HepG2 (cell line): ENCODE results near the gene UMPS. TPM values are rescaled to one million over a fixed set of nuclear protein-coding genes. Genes with fewer than 3 reads are reported as not detected.

ENCODE experiments used
- AHR ChIP-seq: IDR thresholded peaks from 2 replicates; pipeline ENCODE4 v1.6.1; 2018; ENCODE audit warnings: missing genetic modification reagents, missing compliant biosample characterization
- ATF7 ChIP-seq, 2 experiments: fragments of 450-650 bp in 1 of 2; sonication (generic) in 1 of 2; formaldehyde crosslinking in 1 of 2; IDR thresholded peaks; 2 replicates each; pipeline versions ENCODE4 v1.4.0 to v1.6.1; 2016 to 2020; ENCODE audit warnings: antibody characterized with exemption in 1 of 2, mild to moderate bottlenecking in 1 of 2, missing genetic modification reagents in 1 of 2
- FLYWCH1 ChIP-seq: sonication (generic); formaldehyde crosslinking; IDR thresholded peaks from 2 replicates; pipeline ENCODE4 v1.8.1; 2023; ENCODE audit warnings: mild to moderate bottlenecking, missing genetic modification reagents
- FOXP1 ChIP-seq, 2 experiments: fragments of 450-650 bp in 1 of 2; IDR thresholded peaks; 2 replicates each; pipeline ENCODE4 v1.6.1; 2017 to 2018; ENCODE audit warnings: antibody characterized with exemption in 1 of 2
- ISL2 ChIP-seq: sonication (generic); formaldehyde crosslinking; IDR thresholded peaks from 2 replicates; pipeline ENCODE4 v1.5.0; 2020; ENCODE audit warnings: missing genetic modification reagents
- JUN ChIP-seq: sonication (generic); formaldehyde crosslinking; IDR thresholded peaks from 2 replicates; pipeline ENCODE4 v1.4.0; 2020; ENCODE audit warnings: mild to moderate bottlenecking, missing genetic modification reagents
- MXD4 ChIP-seq: IDR thresholded peaks from 2 replicates; pipeline ENCODE4 v1.6.1; 2016; ENCODE audit warnings: mild to moderate bottlenecking, missing biosample characterization, missing genetic modification reagents
- NAIF1 ChIP-seq: sonication (generic); formaldehyde crosslinking; IDR thresholded peaks from 2 replicates; pipeline ENCODE4 v1.5.0; 2020; ENCODE audit warnings: mild to moderate bottlenecking, missing genetic modification reagents, borderline replicate concordance
- NFRKB ChIP-seq: fragments of 450-650 bp; IDR thresholded peaks from 2 replicates; pipeline ENCODE4 v1.6.1; 2017
- NRL ChIP-seq: sonication (generic); formaldehyde crosslinking; IDR thresholded peaks from 2 replicates; pipeline ENCODE4 v1.5.0; 2020; ENCODE audit warnings: missing genetic modification reagents, mild to moderate bottlenecking, moderate library complexity, borderline replicate concordance
- RFX5 ChIP-seq: IDR thresholded peaks from 2 replicates; pipeline ENCODE4 v1.6.1; 2011; ENCODE audit warnings: low read depth, low read length, improper control_type of control experiment
- RFXANK ChIP-seq: IDR thresholded peaks from 2 replicates; pipeline ENCODE4 v1.6.1; 2016
- SMAD9 ChIP-seq: sonication (generic); formaldehyde crosslinking; IDR thresholded peaks from 2 replicates; pipeline ENCODE4 v1.5.1; 2020; ENCODE audit warnings: mild to moderate bottlenecking, missing genetic modification reagents
- SOX5 ChIP-seq: IDR thresholded peaks from 2 replicates; pipeline ENCODE4 v1.6.1; 2016; ENCODE audit warnings: borderline replicate concordance
- SRSF9 ChIP-seq: fragments of 200-400 bp; formaldehyde crosslinking; IDR thresholded peaks from 2 replicates; pipeline ENCODE4 v1.6.1; 2018; ENCODE audit warnings: borderline replicate concordance, mild to moderate bottlenecking, low read depth, low read length; ENCODE audit not compliant: insufficient read depth, poor library complexity, severe bottlenecking
- SUZ12 ChIP-seq: fragments of 150-350 bp; IDR thresholded peaks from 2 replicates; pipeline ENCODE4 v1.6.1; 2014; ENCODE audit warnings: low read depth, low read length
- ZBTB38 ChIP-seq: sonication (generic); formaldehyde crosslinking; IDR thresholded peaks from 2 replicates; pipeline ENCODE4 v1.5.1; 2020; ENCODE audit warnings: mild to moderate bottlenecking, missing genetic modification reagents
- ZNF264 ChIP-seq: sonication (generic); formaldehyde crosslinking; IDR thresholded peaks from 2 replicates; pipeline ENCODE4 v1.4.0; 2020; ENCODE audit warnings: missing genetic modification reagents
- ZNF333 ChIP-seq: sonication (generic); formaldehyde crosslinking; IDR thresholded peaks from 2 replicates; pipeline ENCODE4 v1.4.0; 2020; ENCODE audit warnings: mild to moderate bottlenecking, missing genetic modification reagents, borderline replicate concordance
- ZNF484 ChIP-seq: sonication (generic); formaldehyde crosslinking; IDR thresholded peaks from 2 replicates; pipeline ENCODE4 v1.5.1; 2020; ENCODE audit warnings: mild to moderate bottlenecking, low read depth, missing genetic modification reagents, borderline replicate concordance
- ZNF792 ChIP-seq: IDR thresholded peaks from 2 replicates; pipeline ENCODE4 v1.6.1; 2016
- polyA plus RNA-seq, 8 experiments: library from polyadenylated mRNA; depleted of rRNA in 3 of 8; stranded (reverse) in 7 of 8; unstranded in 1 of 8; fragments of >200 nt; fragmentation: Illumina TruSeq in 4 of 8; extraction: Trizol in 4 of 8; gene quantifications; 2 replicates each; pipeline versions ENCODE4 v1.2.1 to v1.2.3, GENCODE V29; 2011 to 2016; ENCODE audit warnings: low read depth in 4 of 8, missing spikeins in 1 of 8, mixed read lengths in 1 of 8; ENCODE audit not compliant: insufficient read depth in 1 of 8
- total RNA-seq, 5 experiments: library from RNA; depleted of rRNA; stranded (reverse); fragments of >200 nt; fragmentation: Illumina TruSeq; extraction: Trizol; gene quantifications; 2 replicates each; pipeline ENCODE4 v1.2.3, GENCODE V29; 2016; ENCODE audit warnings: low read depth in 1 of 5
- TF ChIP-seq, protein P1 (sequence below): sonication (generic); formaldehyde crosslinking; IDR thresholded peaks from 2 replicates; pipeline ENCODE4 v1.5.0; 2020; ENCODE audit warnings: missing genetic modification reagents
- TF ChIP-seq, protein P2 (sequence below): sonication (generic); formaldehyde crosslinking; IDR thresholded peaks from 2 replicates; pipeline ENCODE4 v1.4.0; 2020; ENCODE audit warnings: missing genetic modification reagents, borderline replicate concordance
- TF ChIP-seq, protein P3 (sequence below): sonication (generic); formaldehyde crosslinking; IDR thresholded peaks from 2 replicates; pipeline ENCODE4 v1.5.0; 2020; ENCODE audit warnings: missing genetic modification reagents, mild to moderate bottlenecking, borderline replicate concordance

The UMPS gene
- total and polyA plus RNA-seq, 2 of the 13 experiments (the other 11 are each of a cell fraction or from before 2014, with no cell fraction given) = 52.7 to 74.2 TPM

DNA sequence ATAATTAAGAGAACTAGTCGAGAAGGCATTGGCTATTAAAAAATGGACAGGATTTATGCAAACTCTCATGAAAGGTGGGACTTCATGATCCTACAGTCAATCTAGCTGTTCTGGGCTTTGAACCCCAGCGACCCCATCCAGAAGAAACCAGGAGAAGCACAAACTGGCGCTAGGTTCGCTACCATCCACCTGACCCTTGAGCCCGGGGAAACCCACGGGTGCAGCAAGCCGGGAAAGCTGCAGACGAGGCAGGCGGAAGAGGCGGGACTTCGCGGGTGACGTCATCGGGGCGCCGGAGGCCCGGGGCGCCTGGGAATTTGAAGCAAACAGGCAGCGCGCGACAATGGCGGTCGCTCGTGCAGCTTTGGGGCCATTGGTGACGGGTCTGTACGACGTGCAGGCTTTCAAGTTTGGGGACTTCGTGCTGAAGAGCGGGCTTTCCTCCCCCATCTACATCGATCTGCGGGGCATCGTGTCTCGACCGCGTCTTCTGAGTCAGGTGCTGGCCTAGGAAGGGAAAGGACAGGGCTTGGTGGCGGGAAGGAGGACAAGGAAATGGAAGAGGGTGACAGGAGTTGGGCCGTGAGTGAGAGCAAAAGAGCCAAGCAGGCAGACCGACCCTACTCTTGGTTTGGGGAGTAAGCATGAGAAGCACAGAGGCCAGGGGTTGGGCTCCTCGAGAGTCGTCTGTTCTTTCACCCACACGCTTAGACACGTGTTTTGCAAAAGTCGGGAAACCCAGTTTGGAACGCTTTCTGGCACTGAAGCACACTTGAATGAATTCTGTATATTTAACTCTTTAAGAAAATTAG lies at the start of gene UMPS (continued):
- no peak; the same call in 1 of the 2 replicates for TF ChIP-seq ZNF333 (CRISPR knock-in tag)
- no peak for TF ChIP-seq SUZ12
- no peak for TF ChIP-seq FOXP1 (IDR thresholded peaks at IDR 0.05)
- no peak for TF ChIP-seq FOXP1 (CRISPR knock-in tag; IDR thresholded peaks at IDR 0.05)
- peak; percentile 29; the same call in 1 of the 2 replicates for TF ChIP-seq SOX5
- no peak; the same call in 1 of the 2 replicates for TF ChIP-seq NAIF1
- peak; percentile 84 for TF ChIP-seq JUN (CRISPR knock-in tag)
- TF ChIP-seq SRSF9 = no peak
- TF ChIP-seq ZNF792 (CRISPR knock-in tag) = 0 out of 2 replicates have a peak, but pooled peaks have one; percentile 30
- peak; percentile 50; the same call in 1 of the 2 replicates for TF ChIP-seq RFX5
- TF ChIP-seq NRL (CRISPR knock-in tag) = peak; percentile 88
- peak; percentile 99 for TF ChIP-seq ATF7 (IDR thresholded peaks at IDR 0.05)
- TF ChIP-seq ATF7 (CRISPR knock-in tag; IDR thresholded peaks at IDR 0.05) = peak; percentile 96
- TF ChIP-seq, protein P1, sequence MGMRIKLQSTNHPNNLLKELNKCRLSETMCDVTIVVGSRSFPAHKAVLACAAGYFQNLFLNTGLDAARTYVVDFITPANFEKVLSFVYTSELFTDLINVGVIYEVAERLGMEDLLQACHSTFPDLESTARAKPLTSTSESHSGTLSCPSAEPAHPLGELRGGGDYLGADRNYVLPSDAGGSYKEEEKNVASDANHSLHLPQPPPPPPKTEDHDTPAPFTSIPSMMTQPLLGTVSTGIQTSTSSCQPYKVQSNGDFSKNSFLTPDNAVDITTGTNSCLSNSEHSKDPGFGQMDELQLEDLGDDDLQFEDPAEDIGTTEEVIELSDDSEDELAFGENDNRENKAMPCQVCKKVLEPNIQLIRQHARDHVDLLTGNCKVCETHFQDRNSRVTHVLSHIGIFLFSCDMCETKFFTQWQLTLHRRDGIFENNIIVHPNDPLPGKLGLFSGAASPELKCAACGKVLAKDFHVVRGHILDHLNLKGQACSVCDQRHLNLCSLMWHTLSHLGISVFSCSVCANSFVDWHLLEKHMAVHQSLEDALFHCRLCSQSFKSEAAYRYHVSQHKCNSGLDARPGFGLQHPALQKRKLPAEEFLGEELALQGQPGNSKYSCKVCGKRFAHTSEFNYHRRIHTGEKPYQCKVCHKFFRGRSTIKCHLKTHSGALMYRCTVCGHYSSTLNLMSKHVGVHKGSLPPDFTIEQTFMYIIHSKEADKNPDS (CRISPR knock-in tag) = peak; percentile 31; the same call in 1 of the 2 replicates
- TF ChIP-seq AHR (CRISPR knock-in tag) = peak; percentile 43
- peak; percentile 72 for TF ChIP-seq NFRKB
- TF ChIP-seq, protein P2, sequence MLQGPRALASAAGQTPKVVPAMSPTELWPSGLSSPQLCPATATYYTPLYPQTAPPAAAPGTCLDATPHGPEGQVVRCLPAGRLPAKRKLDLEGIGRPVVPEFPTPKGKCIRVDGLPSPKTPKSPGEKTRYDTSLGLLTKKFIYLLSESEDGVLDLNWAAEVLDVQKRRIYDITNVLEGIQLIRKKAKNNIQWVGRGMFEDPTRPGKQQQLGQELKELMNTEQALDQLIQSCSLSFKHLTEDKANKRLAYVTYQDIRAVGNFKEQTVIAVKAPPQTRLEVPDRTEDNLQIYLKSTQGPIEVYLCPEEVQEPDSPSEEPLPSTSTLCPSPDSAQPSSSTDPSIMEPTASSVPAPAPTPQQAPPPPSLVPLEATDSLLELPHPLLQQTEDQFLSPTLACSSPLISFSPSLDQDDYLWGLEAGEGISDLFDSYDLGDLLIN (CRISPR knock-in tag) = peak; percentile 76
- peak; percentile 57; the same call in 1 of the 2 replicates for TF ChIP-seq ZNF264
- TF ChIP-seq RFXANK (CRISPR knock-in tag) = no peak; the same call in 1 of the 2 replicates
- peak; percentile 88 for TF ChIP-seq MXD4
- TF ChIP-seq SMAD9 (CRISPR knock-in tag) = peak; percentile 73; the same call in 1 of the 2 replicates
- peak; percentile 61; the same call in 1 of the 2 replicates for TF ChIP-seq ISL2 (CRISPR knock-in tag)
- peak; percentile 57; the same call in 1 of the 2 replicates for TF ChIP-seq ZBTB38 (CRISPR knock-in tag)
- TF ChIP-seq ZNF484 (CRISPR knock-in tag) = no peak
- TF ChIP-seq, protein P3, sequence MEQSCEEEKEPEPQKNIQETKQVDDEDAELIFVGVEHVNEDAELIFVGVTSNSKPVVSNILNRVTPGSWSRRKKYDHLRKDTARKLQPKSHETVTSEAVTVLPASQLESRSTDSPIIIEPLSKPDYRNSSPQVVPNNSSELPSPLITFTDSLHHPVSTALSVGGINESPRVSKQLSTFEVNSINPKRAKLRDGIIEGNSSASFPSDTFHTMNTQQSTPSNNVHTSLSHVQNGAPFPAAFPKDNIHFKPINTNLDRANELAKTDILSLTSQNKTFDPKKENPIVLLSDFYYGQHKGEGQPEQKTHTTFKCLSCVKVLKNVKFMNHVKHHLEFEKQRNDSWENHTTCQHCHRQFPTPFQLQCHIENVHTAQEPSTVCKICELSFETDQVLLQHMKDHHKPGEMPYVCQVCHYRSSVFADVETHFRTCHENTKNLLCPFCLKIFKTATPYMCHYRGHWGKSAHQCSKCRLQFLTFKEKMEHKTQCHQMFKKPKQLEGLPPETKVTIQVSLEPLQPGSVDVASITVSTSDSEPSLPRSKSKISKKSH = peak; percentile 67; the same call in 1 of the 2 replicates
- no peak for TF ChIP-seq FLYWCH1
